ENCODE measurements around the gene DHRSX.

DNA sequence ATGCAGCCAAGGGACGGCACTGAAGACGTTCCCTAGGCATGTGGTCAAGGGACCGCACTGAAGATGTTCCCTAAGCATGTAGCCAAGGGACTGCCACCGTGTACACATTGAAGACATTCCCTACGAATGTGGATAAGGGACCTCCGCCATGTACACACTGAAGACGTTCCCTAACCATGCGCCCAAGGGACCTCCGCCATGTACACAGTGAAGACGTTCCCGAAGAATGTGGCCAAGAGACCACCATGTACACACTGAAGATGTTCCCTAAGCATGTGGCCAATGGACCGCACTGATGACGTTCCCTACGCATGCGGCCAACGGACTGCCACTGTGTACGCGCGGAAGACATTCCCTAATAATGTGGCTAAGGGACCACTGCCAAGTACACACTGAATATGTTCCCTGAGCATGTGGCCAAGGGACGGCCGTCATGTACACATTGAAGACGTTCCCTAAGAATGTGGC, 48.4 kb downstream of the DHRSX start:
- TF ChIP-seq, protein P1, sequence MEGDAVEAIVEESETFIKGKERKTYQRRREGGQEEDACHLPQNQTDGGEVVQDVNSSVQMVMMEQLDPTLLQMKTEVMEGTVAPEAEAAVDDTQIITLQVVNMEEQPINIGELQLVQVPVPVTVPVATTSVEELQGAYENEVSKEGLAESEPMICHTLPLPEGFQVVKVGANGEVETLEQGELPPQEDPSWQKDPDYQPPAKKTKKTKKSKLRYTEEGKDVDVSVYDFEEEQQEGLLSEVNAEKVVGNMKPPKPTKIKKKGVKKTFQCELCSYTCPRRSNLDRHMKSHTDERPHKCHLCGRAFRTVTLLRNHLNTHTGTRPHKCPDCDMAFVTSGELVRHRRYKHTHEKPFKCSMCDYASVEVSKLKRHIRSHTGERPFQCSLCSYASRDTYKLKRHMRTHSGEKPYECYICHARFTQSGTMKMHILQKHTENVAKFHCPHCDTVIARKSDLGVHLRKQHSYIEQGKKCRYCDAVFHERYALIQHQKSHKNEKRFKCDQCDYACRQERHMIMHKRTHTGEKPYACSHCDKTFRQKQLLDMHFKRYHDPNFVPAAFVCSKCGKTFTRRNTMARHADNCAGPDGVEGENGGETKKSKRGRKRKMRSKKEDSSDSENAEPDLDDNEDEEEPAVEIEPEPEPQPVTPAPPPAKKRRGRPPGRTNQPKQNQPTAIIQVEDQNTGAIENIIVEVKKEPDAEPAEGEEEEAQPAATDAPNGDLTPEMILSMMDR (conservative IDR thresholded peaks at IDR 0.05; ENCODE audit: low read depth, low read length), result no peak
- TF ChIP-seq EZH2phosphoT487 (IDR thresholded peaks at IDR 0.05; ENCODE audit: borderline replicate concordance, low read length) (no peak), EZH2 (IDR thresholded peaks at IDR 0.05; ENCODE audit: low read length, unreplicated experiment) (no peak)

Data from PC-3 (cell line).